Measurements from ENCODE around the gene PGPEP1.
A peak's percentile ranks its signal among the peaks of the same experiment; 100 is the strongest.

PGPEP1 gene

DNA sequence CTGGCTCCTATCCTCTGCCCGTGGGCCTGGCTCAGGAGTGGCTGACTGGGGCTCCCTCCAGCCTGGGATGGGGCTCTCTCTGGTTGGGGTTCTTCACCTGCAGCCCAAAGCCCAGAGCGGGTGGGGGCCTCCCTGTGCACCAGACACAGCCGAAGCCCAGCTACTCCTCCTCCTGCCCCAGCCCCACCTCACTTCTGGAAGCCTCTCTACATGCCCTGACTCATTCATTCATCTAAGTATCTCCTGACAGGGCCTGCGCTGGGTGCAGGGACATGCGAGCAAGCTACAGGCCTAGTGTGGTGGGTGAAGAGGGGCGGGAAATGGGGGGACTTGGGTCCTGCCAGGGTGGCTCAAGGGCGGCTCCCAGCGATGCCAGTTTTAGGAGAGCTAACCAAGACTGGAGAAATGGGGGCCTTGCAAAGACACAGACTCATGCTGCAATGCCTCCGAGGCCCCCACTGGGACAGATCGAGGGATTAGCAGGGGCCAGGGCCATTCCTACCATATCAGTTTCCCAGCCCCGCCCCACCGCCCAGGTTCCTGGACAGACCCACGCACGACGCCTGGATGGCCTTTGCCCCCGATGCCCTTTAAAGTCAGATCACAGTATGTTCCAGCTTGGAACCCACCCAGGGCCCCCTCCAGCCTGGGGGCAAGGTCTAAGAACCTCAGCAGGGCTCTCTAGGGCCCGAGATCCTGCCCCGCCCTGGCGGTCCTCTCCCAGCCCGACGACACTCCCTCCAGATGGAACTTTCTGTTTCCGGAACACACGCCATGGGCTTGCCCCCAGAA lies 30.1 kb upstream of the PGPEP1 start:
- H3K27ac ChIP-seq (ENCODE audit: poor library complexity, severe bottlenecking) = no peak overlapping the region
- no peaks in the 10 kb centered on the region for H3K9me3 ChIP-seq (ENCODE audit: severe bottlenecking)
- no peak overlapping the region for H3K4me3 ChIP-seq (ENCODE audit: severe bottlenecking)
- no peak for DNase-seq (ENCODE audit: low spot score)
- no peaks in the 10 kb centered on the region for H3K4me1 ChIP-seq (ENCODE audit: insufficient read depth, poor library complexity, severe bottlenecking)
- H3K27me3 ChIP-seq (ENCODE audit: insufficient read depth, poor library complexity, severe bottlenecking) = no peaks in the 10 kb centered on the region
- 0 out of 3 replicates have a peak, but pooled peaks have one; percentile 6 for ATAC-seq (ENCODE audit: low read depth)
- H3K36me3 ChIP-seq (ENCODE audit: low read depth) = peaks cover 81% of the 10 kb centered on the region
- TF ChIP-seq, protein P1, sequence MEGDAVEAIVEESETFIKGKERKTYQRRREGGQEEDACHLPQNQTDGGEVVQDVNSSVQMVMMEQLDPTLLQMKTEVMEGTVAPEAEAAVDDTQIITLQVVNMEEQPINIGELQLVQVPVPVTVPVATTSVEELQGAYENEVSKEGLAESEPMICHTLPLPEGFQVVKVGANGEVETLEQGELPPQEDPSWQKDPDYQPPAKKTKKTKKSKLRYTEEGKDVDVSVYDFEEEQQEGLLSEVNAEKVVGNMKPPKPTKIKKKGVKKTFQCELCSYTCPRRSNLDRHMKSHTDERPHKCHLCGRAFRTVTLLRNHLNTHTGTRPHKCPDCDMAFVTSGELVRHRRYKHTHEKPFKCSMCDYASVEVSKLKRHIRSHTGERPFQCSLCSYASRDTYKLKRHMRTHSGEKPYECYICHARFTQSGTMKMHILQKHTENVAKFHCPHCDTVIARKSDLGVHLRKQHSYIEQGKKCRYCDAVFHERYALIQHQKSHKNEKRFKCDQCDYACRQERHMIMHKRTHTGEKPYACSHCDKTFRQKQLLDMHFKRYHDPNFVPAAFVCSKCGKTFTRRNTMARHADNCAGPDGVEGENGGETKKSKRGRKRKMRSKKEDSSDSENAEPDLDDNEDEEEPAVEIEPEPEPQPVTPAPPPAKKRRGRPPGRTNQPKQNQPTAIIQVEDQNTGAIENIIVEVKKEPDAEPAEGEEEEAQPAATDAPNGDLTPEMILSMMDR (IDR thresholded peaks at IDR 0.05; ENCODE audit: poor library complexity, severe bottlenecking) = no peak

DNA sequence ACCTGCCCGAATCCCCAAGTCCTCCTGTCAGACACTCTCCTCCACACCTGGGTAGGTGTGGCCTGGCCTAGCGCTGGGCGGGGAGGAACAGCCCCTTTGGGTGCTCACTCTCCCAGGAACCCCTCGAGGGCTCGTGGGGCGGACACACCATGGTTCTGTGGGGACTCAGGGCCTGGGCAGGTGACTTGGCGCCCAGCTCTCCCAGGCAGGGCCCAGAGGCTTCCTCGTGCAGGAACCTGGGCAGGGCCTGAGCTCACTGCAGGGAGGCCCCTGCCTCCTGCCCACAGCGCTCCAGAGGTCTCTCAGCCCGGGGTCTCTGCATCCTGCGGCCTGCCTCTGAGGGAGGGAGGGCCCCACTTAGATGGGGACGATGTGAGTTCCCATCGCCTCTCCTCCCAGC lies 29.4 kb upstream of the PGPEP1 start:
- H3K36me3 ChIP-seq (ENCODE audit: low read depth) = peaks cover 85% of the 10 kb centered on the region
- TF ChIP-seq, protein P1 (IDR thresholded peaks at IDR 0.05; ENCODE audit: poor library complexity, severe bottlenecking) = no peak
- ATAC-seq (ENCODE audit: low read depth) (no peak), DNase-seq (ENCODE audit: low spot score) (no peak)
- no peak overlapping the region for H3K4me3 ChIP-seq (ENCODE audit: severe bottlenecking)
- H3K4me1 ChIP-seq (ENCODE audit: insufficient read depth, poor library complexity, severe bottlenecking) = no peaks in the 10 kb centered on the region
- H3K9me3 ChIP-seq (ENCODE audit: severe bottlenecking) = no peaks in the 10 kb centered on the region
- no peak overlapping the region for H3K27ac ChIP-seq (ENCODE audit: poor library complexity, severe bottlenecking)
- H3K27me3 ChIP-seq (ENCODE audit: insufficient read depth, poor library complexity, severe bottlenecking) = no peaks in the 10 kb centered on the region

DNA sequence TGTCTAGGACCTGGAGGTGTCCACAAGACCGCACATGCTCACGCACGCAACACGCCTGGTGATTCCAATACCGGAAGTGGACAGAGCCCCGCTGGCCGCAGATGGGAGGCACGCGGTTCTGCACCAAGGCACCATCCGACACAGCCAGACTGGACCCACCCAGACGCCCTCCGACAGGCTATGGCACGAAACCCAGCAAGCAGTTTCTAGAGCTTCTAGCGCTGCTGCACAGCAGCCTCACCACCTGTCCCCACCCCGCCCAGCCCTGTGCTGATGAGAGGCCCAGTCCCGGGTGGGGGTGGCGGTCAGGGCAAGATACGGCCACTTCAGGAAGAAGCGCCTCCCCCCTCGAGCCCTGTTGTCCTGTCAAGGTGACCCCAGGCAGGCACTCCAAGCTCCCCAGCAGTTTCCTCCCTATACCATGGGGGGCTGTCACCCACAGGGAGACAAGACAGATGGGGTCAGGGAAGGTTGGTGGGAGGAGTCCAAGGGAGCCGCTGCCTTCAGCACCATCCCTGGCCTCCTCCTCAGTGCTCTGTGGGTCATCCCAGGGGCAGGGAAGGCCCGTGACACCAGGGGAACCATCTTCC lies 28.8 kb upstream of the PGPEP1 start:
- TF ChIP-seq, protein P1 (IDR thresholded peaks at IDR 0.05; ENCODE audit: poor library complexity, severe bottlenecking) = no peak
- H3K27me3 ChIP-seq (ENCODE audit: insufficient read depth, poor library complexity, severe bottlenecking) = no peaks in the 10 kb centered on the region
- H3K4me3 ChIP-seq (ENCODE audit: severe bottlenecking) = no peak overlapping the region
- peaks cover 87% of the 10 kb centered on the region for H3K36me3 ChIP-seq (ENCODE audit: low read depth)
- no peak overlapping the region for H3K27ac ChIP-seq (ENCODE audit: poor library complexity, severe bottlenecking)
- ATAC-seq (ENCODE audit: low read depth) (no peak), DNase-seq (ENCODE audit: low spot score) (no peak)
- no peaks in the 10 kb centered on the region for H3K4me1 ChIP-seq (ENCODE audit: insufficient read depth, poor library complexity, severe bottlenecking)
- no peaks in the 10 kb centered on the region for H3K9me3 ChIP-seq (ENCODE audit: severe bottlenecking)

DNA sequence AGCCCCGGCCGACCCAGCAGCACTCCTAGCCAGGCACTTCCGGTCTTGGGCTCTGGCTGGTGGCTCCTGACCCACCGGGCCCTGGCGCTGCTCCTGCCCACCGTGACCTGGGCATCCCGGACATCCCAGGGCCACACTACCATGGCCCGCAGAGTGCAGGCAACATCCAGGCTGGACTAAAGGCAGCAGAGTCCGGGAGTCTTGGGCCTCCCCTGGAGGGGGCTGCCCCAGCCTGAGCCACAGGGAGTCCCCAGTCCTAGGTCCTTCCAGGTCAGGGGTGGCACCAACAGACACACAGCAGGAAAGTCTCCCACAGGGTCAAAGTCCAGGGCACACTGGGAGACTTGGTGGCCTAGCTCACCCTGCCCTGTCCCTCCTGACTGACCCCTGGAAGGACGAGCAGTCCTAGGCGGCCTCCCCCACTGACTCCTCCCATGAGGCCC lies 28.3 kb upstream of the PGPEP1 start:
- peaks cover 85% of the 10 kb centered on the region for H3K36me3 ChIP-seq (ENCODE audit: low read depth)
- DNase-seq (ENCODE audit: low spot score) = no peak
- no peak overlapping the region for H3K4me3 ChIP-seq (ENCODE audit: severe bottlenecking)
- H3K27me3 ChIP-seq (ENCODE audit: insufficient read depth, poor library complexity, severe bottlenecking) = no peaks in the 10 kb centered on the region
- TF ChIP-seq, protein P1 (IDR thresholded peaks at IDR 0.05; ENCODE audit: poor library complexity, severe bottlenecking) = no peak
- H3K9me3 ChIP-seq (ENCODE audit: severe bottlenecking) = no peaks in the 10 kb centered on the region
- no peak for ATAC-seq (ENCODE audit: low read depth)
- H3K4me1 ChIP-seq (ENCODE audit: insufficient read depth, poor library complexity, severe bottlenecking) = no peaks in the 10 kb centered on the region
- no peak overlapping the region for H3K27ac ChIP-seq (ENCODE audit: poor library complexity, severe bottlenecking)

DNA sequence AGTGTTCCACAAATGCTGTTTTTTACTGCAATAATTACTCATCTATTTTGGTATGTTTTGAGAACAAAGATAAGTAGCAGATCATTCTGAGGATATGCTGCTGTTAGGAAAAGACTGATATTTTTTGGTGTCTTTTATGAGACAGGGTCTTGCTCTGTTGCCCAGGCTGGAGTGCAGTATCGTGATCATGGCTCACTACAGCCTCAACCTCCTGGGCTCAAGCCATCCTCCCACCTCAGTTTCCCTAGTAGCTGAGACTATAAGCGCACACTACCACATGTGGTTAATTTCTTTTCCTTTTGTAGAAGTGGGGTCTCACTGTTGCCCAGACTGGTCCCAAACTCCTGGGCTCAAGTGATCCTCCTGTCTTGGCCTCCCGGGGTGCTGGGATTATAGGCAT lies 27.0 kb upstream of the PGPEP1 start:
- Histone ChIP-seq H3K4me1 (ENCODE audit: insufficient read depth, poor library complexity, severe bottlenecking) (no peaks in the 10 kb centered on the region), H3K4me3 (ENCODE audit: severe bottlenecking) (no peak overlapping the region), H3K27me3 (ENCODE audit: insufficient read depth, poor library complexity, severe bottlenecking) (no peaks in the 10 kb centered on the region), H3K9me3 (ENCODE audit: severe bottlenecking) (no peaks in the 10 kb centered on the region), H3K27ac (ENCODE audit: poor library complexity, severe bottlenecking) (no peak overlapping the region), H3K36me3 (ENCODE audit: low read depth) (peaks cover 74% of the 10 kb centered on the region)
- DNase-seq (ENCODE audit: low spot score) (no peak), ATAC-seq (ENCODE audit: low read depth) (no peak)
- TF ChIP-seq, protein P1 (IDR thresholded peaks at IDR 0.05; ENCODE audit: poor library complexity, severe bottlenecking) = no peak
